ENCODE results near the gene CFAP210. TPM values are rescaled to one million over a fixed set of nuclear protein-coding genes. Genes with fewer than 3 reads are reported as not detected.

The CFAP210 gene
- total RNA-seq, 1 experiment from 2014 or later: not detected

- TF ChIP-seq SRF (IDR thresholded peaks at IDR 0.05; ENCODE audit: low read depth) (no peak), RAD21 (IDR thresholded peaks at IDR 0.05; ENCODE audit: low read depth) (no peak), ZBTB33 (IDR thresholded peaks at IDR 0.05; ENCODE audit: extremely low read depth, insufficient replicate concordance, low read length) (no peak), REST (IDR thresholded peaks at IDR 0.05; ENCODE audit: low read depth) (no peak), EZH2phosphoT487 (IDR thresholded peaks at IDR 0.05; ENCODE audit: borderline replicate concordance) (no peak), POLR2AphosphoS5 (IDR thresholded peaks at IDR 0.05; ENCODE audit: low read depth, low read length) (no peak)
These were observed 22.2 kb upstream of the CFAP210 start for GRCh38 chr2:169716238-169716886.

More at GRCh38 chr2:169716238-169716886, 22.2 kb upstream of the CFAP210 start:
- ChIA-PET RAD21 (ENCODE audit: low non-redundant PET in 1 of 2, low total read pairs in 2 of 2, uncharacterized antibody in 2 of 2, unreplicated experiment in 2 of 2) (no interaction called here), POLR2A (no interaction called here), CTCF (no interaction called here)
- Histone ChIP-seq H3K4me1 (ENCODE audit: control insufficient read depth in 1 of 2, insufficient read depth in 2 of 2, low read length in 2 of 2) (no peaks in the 10 kb centered on the region), H3K36me3 (ENCODE audit: control insufficient read depth in 1 of 2, insufficient read depth in 2 of 2, low read length in 2 of 2) (no peaks in the 10 kb centered on the region), H3K4me3 (replicated peaks in 1 of 2; ENCODE audit: low read depth in 1 of 2, low read length in 2 of 2) (no peak overlapping the region), H3K9me3 (ENCODE audit: control insufficient read depth in 1 of 2, insufficient read depth in 1 of 2, low read depth in 1 of 2, low read length in 2 of 2) (no peaks in the 10 kb centered on the region), H3K79me2 (ENCODE audit: insufficient read depth, low read length) (no peaks in the 10 kb centered on the region), H3K27me3 (ENCODE audit: insufficient read depth, low read length) (no peaks in the 10 kb centered on the region), H3K4me2 (ENCODE audit: low read length) (no peak overlapping the region), H3K9me2 (ENCODE audit: insufficient read depth) (no peaks in the 10 kb centered on the region), H2AFZ (ENCODE audit: low read depth, low read length, poor library complexity, severe bottlenecking) (no peak overlapping the region), H4K20me1 (ENCODE audit: insufficient read depth) (no peaks in the 10 kb centered on the region), H3K27ac (ENCODE audit: low read depth, low read length) (no peak overlapping the region), H3K9ac (ENCODE audit: low read length) (no peak overlapping the region)
- intact Hi-C loops (cut with micrococcal nuclease): no loop called here
- no TSS peak for BruUV-seq (replicated peaks)
- ATAC-seq (no peak), DNase-seq (ENCODE audit: low read depth, low spot score) (no peak)

All from HCT116 (cell line).